ENCODE results near the gene HOXB1.
"Not testable (repeated sequence)": the region's sequence is repeated elsewhere in the genome, so short reads cannot be mapped to it uniquely, and the experiment has no call there.

DNA sequence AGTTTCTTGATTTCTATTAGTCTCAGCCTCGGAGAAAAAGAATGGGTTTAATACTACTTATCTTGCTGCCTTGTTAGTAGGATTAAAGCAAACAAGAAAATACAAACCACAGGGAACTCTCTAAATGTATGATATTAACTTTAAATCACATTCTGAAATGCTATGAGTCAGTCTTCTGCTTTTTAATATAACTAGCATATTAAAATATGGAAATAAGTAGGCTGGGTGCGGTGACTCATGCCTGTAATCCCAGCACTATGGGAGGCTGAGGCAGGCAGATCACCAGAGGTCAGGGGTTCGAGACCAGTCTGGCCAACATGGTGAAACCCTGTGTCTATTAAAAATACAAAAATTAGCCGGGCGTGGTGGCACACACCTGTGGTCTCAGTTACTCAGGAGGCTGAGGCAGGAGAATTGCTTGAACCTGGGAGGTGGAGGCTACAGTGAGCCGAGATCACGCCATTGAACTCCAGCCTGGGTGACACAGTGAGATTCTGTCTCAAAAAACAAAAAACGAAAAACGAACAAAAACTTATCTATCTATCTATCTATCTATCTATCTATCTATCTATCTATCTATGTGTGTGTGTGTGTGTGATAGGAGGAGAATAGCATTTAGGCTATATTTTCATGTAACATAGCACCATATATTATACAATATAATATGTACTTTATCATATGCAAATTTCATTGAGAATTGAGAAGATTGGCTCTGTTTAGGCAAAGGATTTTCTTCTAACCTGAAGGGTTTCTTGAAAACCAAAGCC is 5.2 kb upstream of the HOXB1 start:
- TF ChIP-seq, protein P1, sequence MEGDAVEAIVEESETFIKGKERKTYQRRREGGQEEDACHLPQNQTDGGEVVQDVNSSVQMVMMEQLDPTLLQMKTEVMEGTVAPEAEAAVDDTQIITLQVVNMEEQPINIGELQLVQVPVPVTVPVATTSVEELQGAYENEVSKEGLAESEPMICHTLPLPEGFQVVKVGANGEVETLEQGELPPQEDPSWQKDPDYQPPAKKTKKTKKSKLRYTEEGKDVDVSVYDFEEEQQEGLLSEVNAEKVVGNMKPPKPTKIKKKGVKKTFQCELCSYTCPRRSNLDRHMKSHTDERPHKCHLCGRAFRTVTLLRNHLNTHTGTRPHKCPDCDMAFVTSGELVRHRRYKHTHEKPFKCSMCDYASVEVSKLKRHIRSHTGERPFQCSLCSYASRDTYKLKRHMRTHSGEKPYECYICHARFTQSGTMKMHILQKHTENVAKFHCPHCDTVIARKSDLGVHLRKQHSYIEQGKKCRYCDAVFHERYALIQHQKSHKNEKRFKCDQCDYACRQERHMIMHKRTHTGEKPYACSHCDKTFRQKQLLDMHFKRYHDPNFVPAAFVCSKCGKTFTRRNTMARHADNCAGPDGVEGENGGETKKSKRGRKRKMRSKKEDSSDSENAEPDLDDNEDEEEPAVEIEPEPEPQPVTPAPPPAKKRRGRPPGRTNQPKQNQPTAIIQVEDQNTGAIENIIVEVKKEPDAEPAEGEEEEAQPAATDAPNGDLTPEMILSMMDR (CRISPR knock-in tag; IDR thresholded peaks at IDR 0.05), result not testable (repeated sequence)
- not testable (repeated sequence) for TF ChIP-seq DNMT1 (CRISPR knock-in tag; IDR thresholded peaks at IDR 0.05); CEBPB (IDR thresholded peaks at IDR 0.05; ENCODE audit: borderline replicate concordance, low read depth, low read length); YY1 (IDR thresholded peaks at IDR 0.05; ENCODE audit: insufficient read depth, insufficient replicate concordance, low read depth, low read length); EP300 (IDR thresholded peaks at IDR 0.05; ENCODE audit: low read depth in 2 of 2, low read length in 2 of 2); EP300 (CRISPR knock-in tag; IDR thresholded peaks at IDR 0.05; ENCODE audit: borderline replicate concordance)
